ENCODE measurements around the gene COL8A1.

COL8A1 gene

DNA sequence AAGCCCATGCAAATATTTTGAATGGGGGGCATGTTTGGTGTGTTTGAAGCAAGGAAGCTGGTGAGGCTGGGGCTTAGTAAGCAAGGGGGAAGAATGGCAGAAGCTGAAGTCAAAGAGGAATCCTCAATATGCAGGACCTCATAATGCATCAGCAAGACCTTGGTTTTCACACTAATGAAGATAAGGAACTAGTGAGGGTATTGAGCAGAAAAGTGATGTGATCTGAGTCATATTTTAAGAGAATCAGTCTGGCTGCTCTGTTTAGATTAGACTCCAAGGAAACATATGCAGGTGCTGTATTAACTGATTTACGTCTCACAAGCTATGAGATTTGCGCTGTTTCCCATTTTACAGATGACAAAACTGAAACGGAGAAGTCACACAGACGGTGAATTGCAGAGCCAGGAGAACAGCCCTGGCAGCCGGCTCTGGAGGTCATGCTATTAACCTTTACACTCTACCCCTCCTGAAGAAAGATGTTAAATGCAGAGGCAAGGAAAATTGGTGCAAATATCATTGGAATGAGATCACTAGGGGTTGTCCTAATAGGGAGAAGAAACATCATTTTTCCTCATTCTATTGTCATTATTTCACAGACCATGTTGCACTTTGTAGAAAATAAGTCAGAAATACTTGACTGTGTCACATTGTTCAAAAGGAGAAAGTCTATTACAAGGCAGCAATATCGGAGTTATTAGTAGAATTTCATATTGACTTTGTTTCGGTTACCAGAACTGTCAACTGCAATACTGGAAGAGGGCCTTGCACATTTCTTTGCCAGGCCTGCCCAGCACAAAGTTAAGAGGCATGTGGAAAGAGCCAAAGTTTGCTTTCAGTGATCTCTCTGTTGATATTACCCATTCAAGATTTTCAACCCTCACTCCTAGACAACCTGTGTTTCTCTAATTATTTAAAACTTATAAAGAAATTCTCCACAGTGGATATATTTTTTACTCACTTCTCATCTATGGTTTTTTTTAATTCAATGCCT lies 64.9 kb downstream of the COL8A1 start:
- no peak overlapping the region for H3K27ac ChIP-seq

DNA sequence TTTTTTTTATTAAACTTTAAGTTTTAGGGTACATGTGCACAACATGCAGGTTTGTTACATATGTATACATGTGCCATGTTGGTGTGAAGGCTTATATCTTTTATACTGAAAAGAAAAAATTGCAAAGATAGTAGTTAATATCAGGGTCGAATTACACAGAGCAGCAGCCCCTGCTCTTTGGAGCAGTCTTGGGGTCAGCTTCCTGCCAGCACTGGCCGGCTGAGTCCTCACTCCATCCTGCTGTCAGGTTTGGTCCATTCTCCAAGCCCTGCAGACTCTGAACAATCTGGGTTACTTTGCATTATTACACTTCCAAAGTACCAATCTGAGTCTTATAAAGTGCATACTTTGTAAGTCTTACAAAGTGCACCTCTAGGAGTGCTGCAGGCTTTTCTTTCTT lies 66.0 kb downstream of the COL8A1 start:
- Histone ChIP-seq H3K9me3 (ENCODE audit: control insufficient read depth, low read length) (no peaks in the 10 kb centered on the region), H3K4me1 (no peaks in the 10 kb centered on the region), H3K4me2 (ENCODE audit: low read length) (no peak overlapping the region), H3K27me3 (ENCODE audit: control insufficient read depth, insufficient read depth, low read length) (no peaks in the 10 kb centered on the region), H2AFZ (no peak overlapping the region), H3K4me3 (ENCODE audit: low read depth, low read length) (no peak overlapping the region), H3K27ac (no peak overlapping the region), H3K9ac (no peak overlapping the region), H3K79me2 (no peaks in the 10 kb centered on the region), H3K36me3 (ENCODE audit: control insufficient read depth, insufficient read depth, low read length) (no peaks in the 10 kb centered on the region)
- TF ChIP-seq, protein P1, sequence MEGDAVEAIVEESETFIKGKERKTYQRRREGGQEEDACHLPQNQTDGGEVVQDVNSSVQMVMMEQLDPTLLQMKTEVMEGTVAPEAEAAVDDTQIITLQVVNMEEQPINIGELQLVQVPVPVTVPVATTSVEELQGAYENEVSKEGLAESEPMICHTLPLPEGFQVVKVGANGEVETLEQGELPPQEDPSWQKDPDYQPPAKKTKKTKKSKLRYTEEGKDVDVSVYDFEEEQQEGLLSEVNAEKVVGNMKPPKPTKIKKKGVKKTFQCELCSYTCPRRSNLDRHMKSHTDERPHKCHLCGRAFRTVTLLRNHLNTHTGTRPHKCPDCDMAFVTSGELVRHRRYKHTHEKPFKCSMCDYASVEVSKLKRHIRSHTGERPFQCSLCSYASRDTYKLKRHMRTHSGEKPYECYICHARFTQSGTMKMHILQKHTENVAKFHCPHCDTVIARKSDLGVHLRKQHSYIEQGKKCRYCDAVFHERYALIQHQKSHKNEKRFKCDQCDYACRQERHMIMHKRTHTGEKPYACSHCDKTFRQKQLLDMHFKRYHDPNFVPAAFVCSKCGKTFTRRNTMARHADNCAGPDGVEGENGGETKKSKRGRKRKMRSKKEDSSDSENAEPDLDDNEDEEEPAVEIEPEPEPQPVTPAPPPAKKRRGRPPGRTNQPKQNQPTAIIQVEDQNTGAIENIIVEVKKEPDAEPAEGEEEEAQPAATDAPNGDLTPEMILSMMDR (IDR thresholded peaks at IDR 0.05): no peak

More for the DNA sequence above, 64.9 kb downstream of the COL8A1 start:
- H3K4me3 ChIP-seq (ENCODE audit: low read depth, low read length): no peak overlapping the region
- TF ChIP-seq, protein P1 (IDR thresholded peaks at IDR 0.05): no peak
- H3K27me3 ChIP-seq (ENCODE audit: control insufficient read depth, insufficient read depth, low read length): no peaks in the 10 kb centered on the region
- H2AFZ ChIP-seq: no peak overlapping the region
- no peak overlapping the region for H3K9ac ChIP-seq
- H3K36me3 ChIP-seq (ENCODE audit: control insufficient read depth, insufficient read depth, low read length): no peaks in the 10 kb centered on the region
- no peaks in the 10 kb centered on the region for H3K79me2 ChIP-seq
- H3K4me2 ChIP-seq (ENCODE audit: low read length): no peak overlapping the region
- no peaks in the 10 kb centered on the region for H3K4me1 ChIP-seq
- H3K9me3 ChIP-seq (ENCODE audit: control insufficient read depth, low read length): no peaks in the 10 kb centered on the region

DNA sequence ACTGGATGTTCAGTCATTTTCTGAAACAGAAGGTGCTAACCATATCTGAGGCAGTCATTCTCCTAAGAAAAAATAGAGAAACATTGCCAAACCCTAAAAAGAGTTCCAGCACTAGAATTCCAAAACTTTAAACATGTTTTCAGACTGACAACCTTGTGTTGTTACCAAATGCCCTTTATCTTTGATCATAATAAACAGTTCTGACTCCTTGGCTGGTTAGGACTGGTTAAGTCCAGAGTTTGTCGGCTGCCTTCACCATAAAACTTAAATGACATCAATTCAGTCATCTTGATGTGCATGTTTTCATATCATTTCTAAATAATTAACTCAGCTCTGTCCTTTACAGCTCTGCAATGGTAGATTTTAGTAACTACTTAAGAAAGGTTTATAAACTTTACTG lies 68.0 kb downstream of the COL8A1 start:
- H3K27ac ChIP-seq: no peak overlapping the region
- TF ChIP-seq, protein P1 (IDR thresholded peaks at IDR 0.05): no peak

DNA sequence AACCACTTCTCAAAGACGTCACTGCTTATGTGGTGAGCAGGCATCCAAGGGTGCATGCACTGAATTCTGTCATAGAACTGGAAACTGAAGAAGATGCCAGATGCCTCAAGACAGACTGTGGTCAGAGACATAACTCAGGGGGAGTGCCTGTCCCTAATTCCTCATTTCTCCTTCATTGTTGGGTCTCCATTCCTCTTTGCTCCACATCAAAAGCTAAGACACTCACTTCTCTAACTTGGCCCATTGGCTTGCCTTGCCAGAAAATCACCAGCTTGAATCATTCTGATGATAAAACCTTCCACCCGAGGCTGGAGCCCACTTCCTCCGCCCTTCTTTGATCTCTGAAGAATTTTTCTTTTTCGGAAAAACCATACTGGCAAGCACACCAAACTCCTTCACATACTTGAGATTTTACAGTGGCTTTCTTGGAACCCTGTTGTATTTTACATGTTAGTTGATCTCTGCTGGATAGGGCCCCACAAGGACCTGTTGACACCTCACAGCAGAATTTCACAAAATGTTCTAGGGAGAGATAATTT lies 69.9 kb downstream of the COL8A1 start:
- H3K9me3 ChIP-seq (ENCODE audit: control insufficient read depth, low read length): no peaks in the 10 kb centered on the region
- H2AFZ ChIP-seq: no peak overlapping the region
- H3K4me1 ChIP-seq: no peaks in the 10 kb centered on the region
- no peak overlapping the region for H3K4me3 ChIP-seq (ENCODE audit: low read depth, low read length)
- TF ChIP-seq, protein P1 (IDR thresholded peaks at IDR 0.05): no peak
- no peaks in the 10 kb centered on the region for H3K79me2 ChIP-seq
- H3K4me2 ChIP-seq (ENCODE audit: low read length): no peak overlapping the region
- peak overlapping the region; percentile 36 for H3K27ac ChIP-seq
- H3K27me3 ChIP-seq (ENCODE audit: control insufficient read depth, insufficient read depth, low read length): no peaks in the 10 kb centered on the region
- no peak overlapping the region for H3K9ac ChIP-seq
- no peaks in the 10 kb centered on the region for H3K36me3 ChIP-seq (ENCODE audit: control insufficient read depth, insufficient read depth, low read length)

More for the DNA sequence above, 68.0 kb downstream of the COL8A1 start:
- no peaks in the 10 kb centered on the region for H3K27me3 ChIP-seq (ENCODE audit: control insufficient read depth, insufficient read depth, low read length)
- no peaks in the 10 kb centered on the region for H3K4me1 ChIP-seq
- no peak overlapping the region for H3K4me2 ChIP-seq (ENCODE audit: low read length)
- H3K4me3 ChIP-seq (ENCODE audit: low read depth, low read length): no peak overlapping the region
- no peaks in the 10 kb centered on the region for H3K79me2 ChIP-seq
- H3K36me3 ChIP-seq (ENCODE audit: control insufficient read depth, insufficient read depth, low read length): no peaks in the 10 kb centered on the region
- H3K9ac ChIP-seq: no peak overlapping the region
- H3K9me3 ChIP-seq (ENCODE audit: control insufficient read depth, low read length): no peaks in the 10 kb centered on the region
- H2AFZ ChIP-seq: no peak overlapping the region

Measured in parathyroid adenoma (tissue), 2 donors.